Suprapubic skin (tissue), 3 donors: Measurements from ENCODE around the gene TMEM95.

Experiments used
- EP300 ChIP-seq: sonication (generic); formaldehyde crosslinking; IDR thresholded peaks from one replicate; pipeline ENCODE4 v1.6.1; 2017; ENCODE audit warnings: antibody characterized with exemption
- TF ChIP-seq, protein P1 (sequence below), 2 donors: fragments of 200-600 bp in 1 of 2; fragments of 450-650 bp in 1 of 2; sonication (generic) in 1 of 2; IDR thresholded peaks; one replicate each; pipeline ENCODE4 v1.5.1; 2016 to 2019; ENCODE audit warnings: antibody characterized with exemption in 2 of 2, mild to moderate bottlenecking in 1 of 2, moderate library complexity in 1 of 2

DNA sequence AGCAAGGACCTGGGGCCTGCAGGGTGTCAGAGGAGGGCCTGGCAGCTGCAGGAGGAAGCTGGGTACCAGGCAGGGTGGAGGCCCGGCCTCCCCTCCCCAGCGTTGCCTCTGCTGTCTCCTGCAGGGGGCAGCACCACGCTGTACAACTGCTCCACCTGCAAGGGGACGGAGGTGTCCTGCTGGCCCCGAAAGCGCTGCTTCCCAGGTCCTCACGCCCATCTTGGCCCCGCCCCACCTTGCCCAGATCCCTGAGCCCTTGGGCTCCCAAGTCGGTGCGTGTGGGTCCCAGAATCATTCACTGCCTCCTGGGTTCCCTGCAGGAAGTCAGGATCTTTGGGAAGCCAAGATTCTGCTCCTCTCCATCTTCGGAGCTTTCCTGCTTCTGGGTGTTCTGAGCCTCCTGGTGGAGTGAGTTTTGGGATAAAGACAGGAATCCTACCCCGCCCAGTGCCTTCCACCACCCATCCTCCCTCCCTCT, 1.2 kb downstream of the TMEM95 start:
- TF ChIP-seq, protein P1, sequence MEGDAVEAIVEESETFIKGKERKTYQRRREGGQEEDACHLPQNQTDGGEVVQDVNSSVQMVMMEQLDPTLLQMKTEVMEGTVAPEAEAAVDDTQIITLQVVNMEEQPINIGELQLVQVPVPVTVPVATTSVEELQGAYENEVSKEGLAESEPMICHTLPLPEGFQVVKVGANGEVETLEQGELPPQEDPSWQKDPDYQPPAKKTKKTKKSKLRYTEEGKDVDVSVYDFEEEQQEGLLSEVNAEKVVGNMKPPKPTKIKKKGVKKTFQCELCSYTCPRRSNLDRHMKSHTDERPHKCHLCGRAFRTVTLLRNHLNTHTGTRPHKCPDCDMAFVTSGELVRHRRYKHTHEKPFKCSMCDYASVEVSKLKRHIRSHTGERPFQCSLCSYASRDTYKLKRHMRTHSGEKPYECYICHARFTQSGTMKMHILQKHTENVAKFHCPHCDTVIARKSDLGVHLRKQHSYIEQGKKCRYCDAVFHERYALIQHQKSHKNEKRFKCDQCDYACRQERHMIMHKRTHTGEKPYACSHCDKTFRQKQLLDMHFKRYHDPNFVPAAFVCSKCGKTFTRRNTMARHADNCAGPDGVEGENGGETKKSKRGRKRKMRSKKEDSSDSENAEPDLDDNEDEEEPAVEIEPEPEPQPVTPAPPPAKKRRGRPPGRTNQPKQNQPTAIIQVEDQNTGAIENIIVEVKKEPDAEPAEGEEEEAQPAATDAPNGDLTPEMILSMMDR (IDR thresholded peaks at IDR 0.05): peak; percentile 61 to 90
- TF ChIP-seq EP300: no peak
